VCaP (cell line): Measurements from ENCODE around the gene MICU1.

Experiments used
- H3K27ac ChIP-seq: fragments of 450-650 bp; 2 replicates; pipeline ENCODE4 v1.5.1; 2017
- TF ChIP-seq, protein P1 (sequence below): fragments of 450-650 bp; conservative IDR thresholded peaks from 2 replicates; pipeline ENCODE4 v1.5.1; 2017; ENCODE audit warnings: mild to moderate bottlenecking, moderate library complexity

The MICU1 gene

GRCh38 chr10:72356115-72356514 lies 269.8 kb downstream of the MICU1 start:
- TF ChIP-seq, protein P1, sequence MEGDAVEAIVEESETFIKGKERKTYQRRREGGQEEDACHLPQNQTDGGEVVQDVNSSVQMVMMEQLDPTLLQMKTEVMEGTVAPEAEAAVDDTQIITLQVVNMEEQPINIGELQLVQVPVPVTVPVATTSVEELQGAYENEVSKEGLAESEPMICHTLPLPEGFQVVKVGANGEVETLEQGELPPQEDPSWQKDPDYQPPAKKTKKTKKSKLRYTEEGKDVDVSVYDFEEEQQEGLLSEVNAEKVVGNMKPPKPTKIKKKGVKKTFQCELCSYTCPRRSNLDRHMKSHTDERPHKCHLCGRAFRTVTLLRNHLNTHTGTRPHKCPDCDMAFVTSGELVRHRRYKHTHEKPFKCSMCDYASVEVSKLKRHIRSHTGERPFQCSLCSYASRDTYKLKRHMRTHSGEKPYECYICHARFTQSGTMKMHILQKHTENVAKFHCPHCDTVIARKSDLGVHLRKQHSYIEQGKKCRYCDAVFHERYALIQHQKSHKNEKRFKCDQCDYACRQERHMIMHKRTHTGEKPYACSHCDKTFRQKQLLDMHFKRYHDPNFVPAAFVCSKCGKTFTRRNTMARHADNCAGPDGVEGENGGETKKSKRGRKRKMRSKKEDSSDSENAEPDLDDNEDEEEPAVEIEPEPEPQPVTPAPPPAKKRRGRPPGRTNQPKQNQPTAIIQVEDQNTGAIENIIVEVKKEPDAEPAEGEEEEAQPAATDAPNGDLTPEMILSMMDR: no peak
- H3K27ac ChIP-seq: no peak overlapping the region

DNA sequence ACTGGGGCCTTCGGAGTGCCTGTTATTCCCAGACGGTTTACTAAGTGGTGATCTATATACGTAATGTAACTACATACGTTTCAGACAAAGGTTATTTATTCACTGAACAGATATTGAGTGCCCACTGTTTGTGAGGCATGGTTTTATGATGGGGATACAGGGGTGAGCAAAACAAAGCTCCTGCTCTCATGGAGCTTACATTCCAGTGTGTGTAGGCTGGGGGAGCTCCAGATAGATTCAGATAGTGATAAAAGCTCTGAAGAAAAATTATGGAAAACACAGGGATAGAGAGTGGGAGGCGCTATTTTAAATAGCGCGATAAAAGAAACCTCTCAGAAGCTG lies 270.7 kb downstream of the MICU1 start:
- TF ChIP-seq, protein P1: no peak
- peak overlapping the region; percentile 94 for H3K27ac ChIP-seq

DNA sequence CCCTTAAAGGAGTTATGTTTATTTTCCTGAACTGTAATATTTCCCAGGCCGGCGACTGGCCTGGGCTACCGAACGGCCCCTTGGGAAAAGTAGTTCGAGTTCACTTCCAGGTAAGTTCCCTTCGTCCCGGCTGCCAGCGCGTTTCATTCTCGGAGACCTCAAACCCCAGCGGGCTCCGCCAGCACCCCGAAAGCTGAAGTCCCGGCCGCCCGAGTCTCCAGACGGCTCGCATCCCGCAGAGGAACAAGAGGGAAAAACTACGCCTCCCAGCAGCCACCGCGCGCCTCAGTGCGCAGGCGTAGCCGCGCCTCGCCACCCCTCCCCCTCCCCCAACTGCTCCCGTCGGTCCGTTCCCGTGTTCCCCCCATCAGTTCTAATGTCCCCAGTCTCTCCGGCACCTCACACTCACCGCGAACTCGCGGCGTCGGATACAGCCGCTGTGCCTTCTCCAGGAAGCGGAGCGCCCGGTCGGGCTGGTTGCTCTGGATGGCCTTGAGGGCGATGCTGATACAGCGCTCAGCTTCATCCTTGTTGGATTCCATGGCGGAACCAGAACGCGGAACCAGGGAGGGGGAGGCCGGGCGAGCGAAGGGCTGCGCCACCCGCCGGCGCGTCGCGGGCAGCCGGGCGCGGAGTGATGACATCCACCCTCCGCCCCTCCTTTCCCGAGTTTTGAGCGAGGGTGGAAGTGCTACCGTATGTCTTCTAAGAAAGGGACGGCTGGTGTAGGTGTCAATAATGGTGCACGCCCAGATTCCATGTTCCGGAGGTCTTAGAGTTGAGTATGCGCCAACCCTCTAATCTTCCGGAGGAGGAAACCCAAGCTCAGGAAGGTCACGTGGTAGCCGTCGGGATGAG lies 271.3 kb downstream of the MICU1 start, which contains the start of gene DNAJB12:
Gene DNAJB12, minus strand, starts transcription at position 564 of the 858 bp plus-strand sequence. Its CDS starts 22 bp downstream, at position 542.
- TF ChIP-seq, protein P1: no peak
- peak within 1 kb of the TSS; percentile 94 for H3K27ac ChIP-seq

GRCh38 chr10:72353965-72354355 lies 271.9 kb downstream of the MICU1 start:
- TF ChIP-seq, protein P1: no peak
- peak overlapping the region; percentile 94 for H3K27ac ChIP-seq

- peak overlapping the region; percentile 94 for H3K27ac ChIP-seq
- TF ChIP-seq, protein P1: no peak
These were observed 272.6 kb downstream of the MICU1 start for GRCh38 chr10:72353028-72353964.

DNA sequence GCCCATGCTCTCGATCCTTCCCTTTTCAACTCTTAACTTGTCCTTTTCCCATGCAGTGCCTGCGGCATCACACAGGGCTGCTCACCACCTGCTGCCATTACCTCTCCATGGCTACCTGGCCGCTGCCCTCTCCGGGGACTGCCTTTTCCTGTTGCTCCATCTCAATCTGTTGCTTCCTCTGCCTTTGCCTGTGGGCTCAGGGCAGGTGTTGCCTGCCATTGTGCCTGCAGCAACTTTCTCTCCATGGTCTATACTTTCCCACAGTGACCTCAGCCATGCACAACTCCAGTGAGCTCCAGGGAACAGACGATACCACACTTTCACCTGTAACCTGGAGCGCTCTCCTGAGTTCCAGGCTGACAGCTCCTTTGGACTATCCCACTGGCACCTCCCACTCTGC lies 274.4 kb downstream of the MICU1 start:
- TF ChIP-seq, protein P1: no peak
- no peak overlapping the region for H3K27ac ChIP-seq

DNA sequence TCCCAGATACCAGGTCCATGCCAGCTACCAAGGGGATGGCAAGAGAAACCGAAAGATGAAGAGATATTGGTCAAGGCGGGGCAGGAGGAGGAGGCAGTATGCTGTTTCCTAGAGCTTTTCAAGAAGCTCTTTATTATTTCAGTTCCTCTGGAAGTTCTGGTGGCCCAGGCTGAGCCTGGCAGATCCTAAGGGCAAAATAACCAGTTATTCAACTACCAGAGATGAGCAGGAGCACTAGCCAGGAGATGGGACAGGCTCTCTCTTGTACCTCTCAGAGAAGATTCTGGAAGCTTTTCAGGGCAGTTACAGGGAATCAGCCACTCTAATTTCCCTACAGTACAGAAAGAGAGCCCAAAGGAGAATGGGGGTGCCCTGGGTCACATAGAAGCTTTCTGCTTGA lies 276.4 kb downstream of the MICU1 start:
- peak overlapping the region; percentile 5; the same call in 1 of the 2 replicates for H3K27ac ChIP-seq
- TF ChIP-seq, protein P1: no peak
